ENCODE results near the gene EIF6. TPM values are rescaled to one million over a fixed set of nuclear protein-coding genes. Genes with fewer than 3 reads are reported as not detected.

The EIF6 gene
- total RNA-seq, 1 experiment from 2014 or later, result 180 TPM

DNA sequence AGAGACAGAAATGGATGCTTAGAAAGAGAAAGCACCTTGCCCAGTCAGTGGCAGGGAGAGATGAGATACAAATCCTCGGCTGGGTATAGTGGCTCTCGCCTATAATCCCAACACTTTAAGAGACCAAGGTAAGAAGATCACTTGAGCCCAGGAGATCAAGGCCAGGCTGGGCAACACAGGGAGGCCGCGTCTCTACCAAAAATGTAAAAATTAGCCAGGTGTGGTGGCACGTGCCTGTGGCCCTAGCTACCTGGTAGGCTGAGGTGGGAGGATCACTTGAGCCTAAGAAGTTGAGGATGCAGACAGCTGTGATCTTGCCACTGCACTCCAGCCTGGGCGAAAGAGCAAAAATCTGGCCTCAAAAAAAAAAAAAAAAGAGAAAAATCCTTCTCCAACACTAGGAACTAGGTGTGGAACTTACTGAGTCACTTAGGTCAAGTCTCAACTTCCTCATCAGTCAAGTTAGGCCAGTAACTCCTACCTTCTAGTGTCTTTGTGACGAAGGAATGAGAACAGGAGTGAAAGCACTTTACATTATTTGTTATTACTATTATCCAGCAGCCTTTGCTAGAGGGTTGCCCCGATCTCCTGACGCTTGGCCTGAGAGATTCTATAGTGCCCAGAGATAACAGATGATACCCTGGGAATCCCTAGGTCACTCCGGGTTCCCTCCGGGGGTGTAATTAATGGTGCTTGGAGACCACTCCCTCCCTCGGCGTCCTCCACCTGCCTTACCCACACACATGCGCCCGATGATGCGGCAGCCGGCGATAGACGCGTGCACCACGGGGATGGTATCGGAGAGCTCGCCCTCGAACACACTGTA is 918 bp downstream of the EIF6 start:
- Histone ChIP-seq H3K27me3 (replicated peaks; ENCODE audit: insufficient read depth, low read depth, low read length, poor library complexity) (no peaks in the 10 kb centered on the region), H3K4me1 (ENCODE audit: insufficient read depth, low read length, poor library complexity, severe bottlenecking) (peaks cover 7% of the 10 kb centered on the region), H3K36me3 (ENCODE audit: insufficient read depth, low read length, poor library complexity, severe bottlenecking) (peaks cover 32% of the 10 kb centered on the region), H3K9me3 (ENCODE audit: low read depth, low read length, poor library complexity, severe bottlenecking) (no peaks in the 10 kb centered on the region), H3K27ac (ENCODE audit: low read depth, low read length, poor library complexity, severe bottlenecking) (peak overlapping the region; percentile 74), H3K4me3 (ENCODE audit: low read depth, low read length, poor library complexity, severe bottlenecking) (peak overlapping the region; percentile 88)
- POLR2A ChIA-PET (ENCODE audit: low non-redundant PET), result no interaction called here
- no peak for DNase-seq (ENCODE audit: low spot score)
- CTCF ChIA-PET, result interaction anchor here (1.2 to 1.5 kb wide), 2 partner anchors 20 to 23 kb away, joined by 3 to 4 read pairs; no protein-coding TSS in a partner anchor
- TSS peak; percentile 67 for BruUV-seq (replicated peaks)
- intact Hi-C loops (cut with micrococcal nuclease; ENCODE audit: unreplicated experiment), result no loop called here
- TF ChIP-seq, protein P1, sequence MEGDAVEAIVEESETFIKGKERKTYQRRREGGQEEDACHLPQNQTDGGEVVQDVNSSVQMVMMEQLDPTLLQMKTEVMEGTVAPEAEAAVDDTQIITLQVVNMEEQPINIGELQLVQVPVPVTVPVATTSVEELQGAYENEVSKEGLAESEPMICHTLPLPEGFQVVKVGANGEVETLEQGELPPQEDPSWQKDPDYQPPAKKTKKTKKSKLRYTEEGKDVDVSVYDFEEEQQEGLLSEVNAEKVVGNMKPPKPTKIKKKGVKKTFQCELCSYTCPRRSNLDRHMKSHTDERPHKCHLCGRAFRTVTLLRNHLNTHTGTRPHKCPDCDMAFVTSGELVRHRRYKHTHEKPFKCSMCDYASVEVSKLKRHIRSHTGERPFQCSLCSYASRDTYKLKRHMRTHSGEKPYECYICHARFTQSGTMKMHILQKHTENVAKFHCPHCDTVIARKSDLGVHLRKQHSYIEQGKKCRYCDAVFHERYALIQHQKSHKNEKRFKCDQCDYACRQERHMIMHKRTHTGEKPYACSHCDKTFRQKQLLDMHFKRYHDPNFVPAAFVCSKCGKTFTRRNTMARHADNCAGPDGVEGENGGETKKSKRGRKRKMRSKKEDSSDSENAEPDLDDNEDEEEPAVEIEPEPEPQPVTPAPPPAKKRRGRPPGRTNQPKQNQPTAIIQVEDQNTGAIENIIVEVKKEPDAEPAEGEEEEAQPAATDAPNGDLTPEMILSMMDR (conservative IDR thresholded peaks at IDR 0.05; ENCODE audit: low read depth, low read length), result no peak
- TF ChIP-seq EZH2 (IDR thresholded peaks at IDR 0.05; ENCODE audit: borderline replicate concordance, low read depth, low read length, poor library complexity, severe bottlenecking), result no peak

DNA sequence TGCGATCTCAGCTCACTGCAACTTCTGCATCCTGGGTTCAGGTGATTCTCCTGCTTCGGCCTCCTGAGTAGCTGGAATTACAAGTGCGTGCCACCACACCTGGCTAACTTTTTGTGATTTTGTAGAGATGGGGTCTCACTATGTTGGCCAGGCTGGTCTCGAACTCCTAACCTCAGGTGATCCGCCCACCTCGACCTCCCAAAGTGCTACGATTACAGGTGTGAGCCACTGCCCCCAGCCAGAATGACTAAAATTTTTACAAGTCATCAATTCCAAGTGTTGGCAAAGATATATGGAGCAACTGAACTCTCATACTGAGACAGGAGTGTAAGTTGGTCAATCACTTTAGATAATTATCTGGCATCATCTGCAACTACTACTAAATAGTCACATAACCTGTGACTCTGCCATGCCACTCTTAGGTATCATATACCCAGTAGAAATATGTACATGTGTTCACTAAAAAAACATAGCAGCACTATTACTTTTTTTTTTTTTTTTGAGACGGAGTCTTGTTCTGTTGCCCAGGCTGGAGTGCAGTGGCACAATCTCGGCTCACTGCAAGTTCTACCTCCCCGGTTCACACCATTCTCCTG is 3.0 kb downstream of the EIF6 start:
- H3K9me3 ChIP-seq (ENCODE audit: low read depth, low read length, poor library complexity, severe bottlenecking), result no peaks in the 10 kb centered on the region
- intact Hi-C loops (cut with micrococcal nuclease; ENCODE audit: unreplicated experiment), result no loop called here
- no peak overlapping the region for H3K27ac ChIP-seq (ENCODE audit: low read depth, low read length, poor library complexity, severe bottlenecking)
- H3K4me1 ChIP-seq (ENCODE audit: insufficient read depth, low read length, poor library complexity, severe bottlenecking), result peaks cover 13% of the 10 kb centered on the region
- no peak for TF ChIP-seq EZH2 (IDR thresholded peaks at IDR 0.05; ENCODE audit: borderline replicate concordance, low read depth, low read length, poor library complexity, severe bottlenecking)
- no peak for DNase-seq (ENCODE audit: low spot score)
- H3K36me3 ChIP-seq (ENCODE audit: insufficient read depth, low read length, poor library complexity, severe bottlenecking), result peaks cover 36% of the 10 kb centered on the region
- no peak overlapping the region for H3K4me3 ChIP-seq (ENCODE audit: low read depth, low read length, poor library complexity, severe bottlenecking)
- H3K27me3 ChIP-seq (replicated peaks; ENCODE audit: insufficient read depth, low read depth, low read length, poor library complexity), result no peaks in the 10 kb centered on the region
- ChIA-PET POLR2A (ENCODE audit: low non-redundant PET) (no interaction called here), CTCF (no interaction called here)
- BruUV-seq (replicated peaks), result no TSS peak

DNA sequence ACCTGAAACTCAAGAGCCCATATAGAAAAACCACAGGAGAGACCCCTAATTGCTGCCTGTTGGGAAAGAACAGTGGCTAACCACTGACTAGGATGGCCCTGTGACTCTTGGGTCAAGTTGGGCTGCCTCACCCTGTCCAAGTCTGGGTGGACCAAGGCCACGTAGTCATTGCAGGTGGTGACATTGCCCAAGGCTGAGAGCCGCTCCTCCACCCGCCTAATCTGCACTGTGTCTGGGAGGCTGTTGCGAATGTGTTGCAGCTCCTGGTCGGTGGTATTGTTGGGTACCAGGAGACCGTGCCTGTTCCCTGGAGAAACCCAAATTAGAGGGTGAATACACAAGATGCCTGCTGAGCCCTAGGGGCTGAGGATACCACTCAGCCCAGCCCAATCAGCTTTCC is 4.0 kb downstream of the EIF6 start:
- Histone ChIP-seq H3K36me3 (ENCODE audit: insufficient read depth, low read length, poor library complexity, severe bottlenecking) (peaks cover 36% of the 10 kb centered on the region), H3K27me3 (replicated peaks; ENCODE audit: insufficient read depth, low read depth, low read length, poor library complexity) (no peaks in the 10 kb centered on the region), H3K4me1 (ENCODE audit: insufficient read depth, low read length, poor library complexity, severe bottlenecking) (peaks cover 13% of the 10 kb centered on the region), H3K9me3 (ENCODE audit: low read depth, low read length, poor library complexity, severe bottlenecking) (no peaks in the 10 kb centered on the region), H3K27ac (ENCODE audit: low read depth, low read length, poor library complexity, severe bottlenecking) (no peak overlapping the region), H3K4me3 (ENCODE audit: low read depth, low read length, poor library complexity, severe bottlenecking) (no peak overlapping the region)
- intact Hi-C loops (cut with micrococcal nuclease; ENCODE audit: unreplicated experiment), result no loop called here
- ChIA-PET CTCF (no interaction called here), POLR2A (ENCODE audit: low non-redundant PET) (no interaction called here)
- no peak for DNase-seq (ENCODE audit: low spot score)
- BruUV-seq (replicated peaks), result no TSS peak
- TF ChIP-seq, protein P1 (conservative IDR thresholded peaks at IDR 0.05; ENCODE audit: low read depth, low read length), result no peak
- no peak for TF ChIP-seq EZH2 (IDR thresholded peaks at IDR 0.05; ENCODE audit: borderline replicate concordance, low read depth, low read length, poor library complexity, severe bottlenecking)
